Nephron progenitor cell (in vitro differentiated cells): ENCODE measurements around the gene CNTNAP2.

ENCODE experiments used
- DNase-seq: peaks from one replicate; pipeline ENCODE4 v3.0.0; 2021
- H3K27ac Mint-ChIP-seq: 2 replicates; pipeline ENCODE4 v1.8.0; 2021; ENCODE audit warnings: mild to moderate bottlenecking, moderate library complexity, mixed read lengths
- H3K27me3 Mint-ChIP-seq: 2 replicates; pipeline ENCODE4 v1.8.0; 2021; ENCODE audit warnings: mild to moderate bottlenecking, low read depth, mixed read lengths; ENCODE audit not compliant: poor library complexity
- H3K36me3 Mint-ChIP-seq: 2 replicates; pipeline ENCODE4 v1.8.0; 2021; ENCODE audit warnings: low read depth, mixed read lengths
- H3K4me1 Mint-ChIP-seq: 2 replicates; pipeline ENCODE4 v1.8.0; 2021; ENCODE audit warnings: mixed read lengths
- H3K4me3 Mint-ChIP-seq: 2 replicates; pipeline ENCODE4 v1.8.0; 2021; ENCODE audit warnings: mild to moderate bottlenecking, moderate library complexity, mixed read lengths
- H3K9me3 Mint-ChIP-seq: 2 replicates; pipeline ENCODE4 v1.8.0; 2021; ENCODE audit warnings: mild to moderate bottlenecking, moderate library complexity, mixed read lengths
- TF ChIP-seq, protein P1 (sequence below): fragments of 200-600 bp; sonication (generic); IDR thresholded peaks from 2 replicates; pipeline ENCODE4 v1.5.0; 2021; ENCODE audit warnings: antibody characterized with exemption

The CNTNAP2 gene

DNA sequence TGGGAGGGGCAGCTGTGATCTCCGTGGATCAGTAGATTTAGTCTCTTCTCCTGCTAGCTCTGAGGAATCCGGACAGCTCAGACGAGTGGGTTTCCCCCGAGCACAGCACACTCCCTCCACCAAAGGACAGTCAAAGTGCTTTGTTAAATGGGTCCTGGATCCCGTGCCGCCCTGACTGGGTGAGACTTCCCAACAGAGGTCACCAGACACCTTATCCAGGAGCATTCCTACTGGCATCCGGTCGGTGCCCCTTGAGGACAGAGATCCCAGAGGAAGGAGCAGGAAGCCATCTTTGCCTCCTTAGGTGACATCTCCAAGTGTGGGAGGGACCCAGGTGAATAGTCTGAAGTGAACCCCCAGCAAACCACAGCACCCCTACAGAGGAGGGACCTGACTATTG, 1148.9 kb downstream of the CNTNAP2 start:
- TF ChIP-seq, protein P1, sequence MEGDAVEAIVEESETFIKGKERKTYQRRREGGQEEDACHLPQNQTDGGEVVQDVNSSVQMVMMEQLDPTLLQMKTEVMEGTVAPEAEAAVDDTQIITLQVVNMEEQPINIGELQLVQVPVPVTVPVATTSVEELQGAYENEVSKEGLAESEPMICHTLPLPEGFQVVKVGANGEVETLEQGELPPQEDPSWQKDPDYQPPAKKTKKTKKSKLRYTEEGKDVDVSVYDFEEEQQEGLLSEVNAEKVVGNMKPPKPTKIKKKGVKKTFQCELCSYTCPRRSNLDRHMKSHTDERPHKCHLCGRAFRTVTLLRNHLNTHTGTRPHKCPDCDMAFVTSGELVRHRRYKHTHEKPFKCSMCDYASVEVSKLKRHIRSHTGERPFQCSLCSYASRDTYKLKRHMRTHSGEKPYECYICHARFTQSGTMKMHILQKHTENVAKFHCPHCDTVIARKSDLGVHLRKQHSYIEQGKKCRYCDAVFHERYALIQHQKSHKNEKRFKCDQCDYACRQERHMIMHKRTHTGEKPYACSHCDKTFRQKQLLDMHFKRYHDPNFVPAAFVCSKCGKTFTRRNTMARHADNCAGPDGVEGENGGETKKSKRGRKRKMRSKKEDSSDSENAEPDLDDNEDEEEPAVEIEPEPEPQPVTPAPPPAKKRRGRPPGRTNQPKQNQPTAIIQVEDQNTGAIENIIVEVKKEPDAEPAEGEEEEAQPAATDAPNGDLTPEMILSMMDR = no peak
- Mint-ChIP-seq H3K4me3 (no peak overlapping the region), H3K27me3 (no peaks in the 10 kb centered on the region), H3K36me3 (no peaks in the 10 kb centered on the region), H3K27ac (no peak overlapping the region), H3K9me3 (no peaks in the 10 kb centered on the region), H3K4me1 (no peaks in the 10 kb centered on the region)
- DNase-seq = no peak

DNA sequence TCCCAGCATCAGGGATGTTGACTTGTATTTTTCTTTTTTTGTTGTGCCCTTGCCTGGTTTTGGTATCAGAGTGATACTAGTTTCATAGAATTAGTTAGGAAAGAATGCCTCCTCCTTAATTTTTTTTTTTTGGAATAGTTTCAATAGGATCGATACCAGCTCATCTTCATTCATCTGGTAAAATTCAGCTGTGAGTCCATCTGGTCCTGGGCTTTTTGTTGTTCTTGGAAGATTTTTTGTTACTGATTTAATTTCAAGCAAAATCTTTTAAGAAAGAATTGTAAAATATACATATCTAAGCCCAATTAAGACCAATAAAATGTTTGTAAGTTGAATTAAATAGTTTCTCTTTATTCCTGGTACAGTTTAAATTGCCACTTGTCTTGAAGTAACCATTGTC, 1159.5 kb downstream of the CNTNAP2 start:
- no peak for DNase-seq
- TF ChIP-seq, protein P1 = no peak
- no peak overlapping the region for H3K4me3 Mint-ChIP-seq
- H3K27me3 Mint-ChIP-seq = no peaks in the 10 kb centered on the region
- no peak overlapping the region for H3K27ac Mint-ChIP-seq
- no peaks in the 10 kb centered on the region for H3K36me3 Mint-ChIP-seq
- peaks cover 7% of the 10 kb centered on the region for H3K4me1 Mint-ChIP-seq
- H3K9me3 Mint-ChIP-seq = peaks cover 10% of the 10 kb centered on the region

DNA sequence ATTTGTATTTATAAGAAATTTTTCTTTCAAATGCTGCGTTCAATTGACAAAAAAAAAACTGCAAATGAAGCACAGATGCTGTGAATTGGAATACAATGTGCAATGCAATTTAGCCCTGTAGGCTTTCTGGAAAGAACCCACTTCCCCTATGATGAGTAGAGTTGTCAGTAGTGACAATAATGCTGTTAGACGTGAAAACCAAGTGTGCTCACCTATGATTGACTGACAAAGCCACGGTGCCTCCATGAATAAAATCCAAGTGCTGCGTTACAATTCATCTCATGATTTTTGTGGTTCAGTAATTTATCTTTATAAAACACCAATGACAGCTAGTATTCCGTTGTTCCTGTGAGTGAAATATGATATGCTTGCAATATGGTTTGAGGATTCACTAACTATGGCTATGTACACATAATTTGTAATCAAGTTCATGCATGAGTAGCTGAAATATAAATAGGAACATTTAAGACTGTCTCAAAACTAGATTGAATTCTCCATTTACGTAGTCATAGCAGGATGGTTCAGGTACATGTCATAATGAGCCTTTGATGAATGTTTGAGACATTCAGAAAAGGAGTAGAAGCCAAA, 1160.3 kb downstream of the CNTNAP2 start:
- DNase-seq = no peak
- no peak overlapping the region for H3K4me3 Mint-ChIP-seq
- no peak overlapping the region for H3K27ac Mint-ChIP-seq
- no peaks in the 10 kb centered on the region for H3K27me3 Mint-ChIP-seq
- TF ChIP-seq, protein P1 = no peak
- H3K36me3 Mint-ChIP-seq = no peaks in the 10 kb centered on the region
- H3K4me1 Mint-ChIP-seq = peaks cover 7% of the 10 kb centered on the region
- peaks cover 10% of the 10 kb centered on the region for H3K9me3 Mint-ChIP-seq

DNA sequence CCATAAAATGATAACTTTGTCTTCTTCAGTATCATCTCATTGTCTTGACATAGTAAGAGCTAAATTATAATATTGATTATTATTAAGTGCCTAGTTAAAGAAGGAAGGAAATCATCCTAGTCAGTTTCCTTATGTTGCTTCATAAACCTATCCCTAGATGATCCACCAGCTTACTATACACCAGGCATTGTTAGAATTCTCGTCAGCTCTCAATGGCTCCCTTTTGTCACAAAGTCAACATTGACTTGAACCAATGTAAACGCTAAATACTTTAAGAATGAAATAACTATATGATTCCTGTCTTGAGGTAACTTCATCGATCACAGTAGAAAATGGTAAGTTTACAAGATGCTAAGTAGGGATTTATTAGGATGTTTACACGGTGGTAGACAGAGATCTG, 1162.9 kb downstream of the CNTNAP2 start:
- Mint-ChIP-seq H3K9me3 (peaks cover 5% of the 10 kb centered on the region), H3K27ac (peak overlapping the region; percentile 23), H3K4me1 (peaks cover 7% of the 10 kb centered on the region), H3K27me3 (no peaks in the 10 kb centered on the region), H3K36me3 (no peaks in the 10 kb centered on the region), H3K4me3 (no peak overlapping the region)
- TF ChIP-seq, protein P1 = no peak
- DNase-seq = no peak

DNA sequence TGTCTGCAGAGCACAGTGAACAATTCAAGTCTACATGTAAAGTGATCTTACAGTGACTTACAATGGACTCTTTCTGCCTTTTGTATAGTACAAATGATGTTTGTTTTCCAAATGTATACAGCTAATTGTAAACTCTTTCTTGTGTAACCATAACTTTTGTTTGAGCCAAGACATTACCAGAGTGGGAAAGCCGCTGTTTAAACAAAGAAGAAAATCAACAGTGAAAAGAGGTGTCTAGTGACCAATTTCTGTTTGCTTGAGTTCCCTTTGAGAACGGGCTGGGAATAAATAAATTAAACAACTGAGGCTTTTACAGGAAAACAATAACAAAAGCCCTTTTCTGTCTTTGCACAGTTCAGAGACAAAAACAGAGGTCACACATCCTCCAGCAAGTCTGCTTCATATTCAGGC, 1163.4 kb downstream of the CNTNAP2 start:
- peaks cover 4% of the 10 kb centered on the region for H3K9me3 Mint-ChIP-seq
- TF ChIP-seq, protein P1 = no peak
- peak overlapping the region; percentile 23 for H3K27ac Mint-ChIP-seq
- peaks cover 7% of the 10 kb centered on the region for H3K4me1 Mint-ChIP-seq
- no peak overlapping the region for H3K4me3 Mint-ChIP-seq
- H3K27me3 Mint-ChIP-seq = no peaks in the 10 kb centered on the region
- H3K36me3 Mint-ChIP-seq = no peaks in the 10 kb centered on the region
- no peak for DNase-seq

DNA sequence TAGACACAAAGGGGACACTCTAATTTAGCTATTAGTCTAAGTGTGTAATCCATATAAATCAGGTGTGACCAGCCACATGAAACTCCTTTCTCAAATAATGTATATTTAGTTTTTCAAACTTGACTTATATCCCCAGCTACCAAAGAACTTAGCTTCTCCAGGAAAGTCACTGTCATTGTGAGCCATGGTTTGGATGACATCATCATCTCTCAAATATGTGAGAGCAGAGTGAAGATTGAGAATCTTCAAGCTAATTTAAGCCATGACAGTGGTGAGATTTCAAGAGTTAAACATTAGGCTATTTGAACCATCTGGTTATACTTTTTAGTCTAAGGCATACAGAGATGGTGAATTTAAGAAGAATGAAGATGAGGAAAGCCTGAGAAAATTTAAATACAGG, 1165.6 kb downstream of the CNTNAP2 start:
- H3K36me3 Mint-ChIP-seq = no peaks in the 10 kb centered on the region
- TF ChIP-seq, protein P1 = no peak
- no peak overlapping the region for H3K4me3 Mint-ChIP-seq
- H3K27ac Mint-ChIP-seq = no peak overlapping the region
- no peak for DNase-seq
- H3K4me1 Mint-ChIP-seq = peaks cover 10% of the 10 kb centered on the region
- H3K9me3 Mint-ChIP-seq = no peaks in the 10 kb centered on the region
- no peaks in the 10 kb centered on the region for H3K27me3 Mint-ChIP-seq
